HG02678 (cell line): ENCODE results near the gene REG3A.

Experiments
- ATAC-seq: cut with Tn5 transposase; IDR thresholded peaks from one replicate; pipeline ENCODE4 v1.9.1; 2021; ENCODE audit warnings: mild to moderate bottlenecking, moderate library complexity; ENCODE audit not compliant: unreplicated experiment

Gene REG3A

DNA sequence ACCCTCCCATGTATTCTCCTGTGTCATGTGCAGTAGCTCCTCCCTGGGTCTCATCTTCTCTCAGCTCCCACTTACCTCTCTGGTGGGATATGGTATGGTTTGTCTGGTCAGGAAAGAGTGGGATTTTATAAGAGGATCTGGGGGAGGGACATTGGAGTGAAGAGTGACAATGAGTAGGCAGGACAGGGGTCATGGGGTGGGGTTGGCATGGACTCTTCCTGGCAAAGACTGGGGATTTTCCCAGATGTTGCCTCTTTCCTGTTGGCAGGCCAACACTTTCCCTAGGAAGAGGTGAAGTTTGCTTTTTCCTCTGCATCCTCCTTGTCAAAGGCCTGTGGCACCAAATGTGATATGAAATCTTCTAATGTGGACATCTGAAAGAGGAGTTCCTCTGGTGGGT, at the start of gene REG3A:
REG3A (minus strand) TSS at position 101 of the 400 bp plus-strand sequence. CDS start 348 bp downstream, outside the sequence.
- ATAC-seq = no peak

DNA sequence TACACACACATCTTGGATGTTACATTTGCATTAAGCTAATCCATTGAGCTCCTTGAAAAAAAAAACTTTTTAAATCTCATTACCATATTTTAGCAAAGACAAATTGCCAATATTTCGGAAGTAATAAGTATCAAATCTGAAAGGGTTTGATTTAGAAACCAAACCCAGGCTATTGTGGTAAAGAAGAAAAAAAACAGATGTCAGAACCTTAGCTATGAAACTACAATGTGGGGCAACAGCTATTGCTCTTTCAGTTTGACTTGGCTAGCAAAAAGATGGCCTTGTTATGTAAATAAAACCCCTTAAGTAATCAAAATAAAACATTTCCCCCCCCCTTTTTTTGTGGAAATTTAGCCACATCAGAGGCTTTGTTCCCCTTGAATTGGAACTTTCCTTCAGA, 41.2 kb upstream of the REG3A start:
- no peak for ATAC-seq

DNA sequence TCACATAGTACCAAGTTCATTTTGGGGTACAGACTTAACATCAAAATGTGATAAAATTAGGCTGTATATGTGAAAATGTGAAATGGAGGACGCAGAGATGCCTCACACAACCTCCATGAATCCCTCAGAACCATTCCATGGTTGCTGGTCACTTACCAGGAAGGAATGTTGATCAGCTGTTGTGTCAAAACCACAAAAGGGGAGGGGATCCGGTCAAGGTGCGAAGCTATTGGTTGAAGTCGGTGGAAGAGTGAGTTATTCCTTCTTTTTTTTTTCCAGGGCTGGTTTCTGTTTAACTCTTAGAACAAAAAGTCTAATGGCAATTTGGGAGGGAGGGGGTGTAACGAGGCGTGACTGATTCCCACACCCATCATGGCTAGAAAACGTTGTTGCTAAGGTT, 32.3 kb upstream of the REG3A start:
- ATAC-seq = no peak

DNA sequence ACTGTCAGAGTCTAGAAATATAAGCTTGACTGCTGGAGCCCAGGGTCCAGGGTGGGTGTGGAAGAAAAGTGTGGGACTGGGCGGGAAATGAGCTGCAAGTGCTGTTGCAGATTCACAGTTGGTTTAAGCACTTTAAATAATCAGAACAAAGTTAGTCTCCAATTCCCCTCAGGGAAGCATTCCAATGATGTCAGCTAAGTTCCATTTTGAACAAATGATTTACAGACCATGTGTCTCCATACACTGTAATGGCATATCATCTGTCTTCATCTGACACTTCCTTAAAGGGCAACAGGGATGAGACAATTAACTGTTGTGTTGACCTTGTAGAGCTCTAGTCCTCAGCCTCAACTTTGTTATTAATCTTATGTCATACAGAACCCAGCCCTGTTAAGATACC, 31.5 kb upstream of the REG3A start:
- no peak for ATAC-seq

DNA sequence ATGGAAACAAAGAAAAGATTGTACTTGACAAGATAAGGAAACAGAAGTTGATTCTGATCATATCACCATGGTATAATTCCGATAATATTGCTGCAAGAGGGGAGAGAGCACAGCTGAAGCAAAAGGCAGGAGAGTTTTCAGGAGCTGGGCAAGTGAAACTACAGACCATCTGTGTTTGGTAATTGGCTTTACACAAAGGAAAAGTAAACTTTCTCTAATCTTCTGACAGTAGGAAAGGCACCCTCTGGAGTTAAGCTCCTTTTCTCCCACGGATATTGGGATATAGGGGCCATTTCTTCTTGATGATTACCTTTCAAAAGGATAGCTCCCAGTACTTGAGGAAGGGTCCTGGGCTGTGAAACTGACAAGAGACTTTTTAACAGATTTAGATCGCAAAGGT, 29.9 kb upstream of the REG3A start:
- no peak for ATAC-seq

- no peak for ATAC-seq
Measured at GRCh38 chr2:79181617-79182016, 22.1 kb upstream of the REG3A start.

DNA sequence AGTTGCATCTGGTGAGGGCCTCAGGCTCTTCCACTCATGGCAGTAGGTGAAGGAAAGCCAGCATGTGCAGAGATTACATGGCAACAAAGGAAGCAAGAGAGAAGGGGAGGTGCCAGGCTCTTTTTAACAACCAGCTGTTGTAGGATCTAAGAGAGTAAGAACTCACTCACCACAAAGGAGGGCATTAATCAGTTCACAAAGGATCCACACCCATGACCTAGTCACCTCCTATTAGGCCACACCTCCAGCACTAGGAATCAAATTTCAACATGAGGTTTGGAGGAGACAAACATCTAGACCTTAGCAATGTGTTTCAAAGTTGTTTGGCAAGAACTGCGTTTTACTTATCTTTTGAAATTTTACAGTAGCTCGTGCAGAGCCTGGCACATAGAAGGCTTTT, 20.5 kb upstream of the REG3A start:
- no peak for ATAC-seq

DNA sequence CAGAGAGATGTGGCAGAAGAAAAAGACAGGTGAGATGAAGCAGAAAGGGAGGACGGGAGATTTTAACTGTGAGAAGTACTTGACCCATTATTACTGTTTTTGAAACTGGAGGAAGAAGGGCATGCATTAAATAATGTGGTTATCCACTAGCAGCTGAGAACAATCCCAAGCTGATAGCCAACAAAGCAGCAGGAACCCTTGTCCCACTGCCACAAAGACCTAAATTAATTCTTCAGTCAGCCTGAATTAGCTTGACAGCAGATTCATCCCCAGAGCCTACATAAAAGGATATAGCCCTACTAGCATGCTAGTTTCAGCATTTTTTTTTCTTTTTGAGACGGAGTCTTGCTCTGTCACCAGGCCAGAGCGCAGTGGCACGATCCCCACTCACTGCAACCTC, 19.5 kb upstream of the REG3A start:
- no peak for ATAC-seq

DNA sequence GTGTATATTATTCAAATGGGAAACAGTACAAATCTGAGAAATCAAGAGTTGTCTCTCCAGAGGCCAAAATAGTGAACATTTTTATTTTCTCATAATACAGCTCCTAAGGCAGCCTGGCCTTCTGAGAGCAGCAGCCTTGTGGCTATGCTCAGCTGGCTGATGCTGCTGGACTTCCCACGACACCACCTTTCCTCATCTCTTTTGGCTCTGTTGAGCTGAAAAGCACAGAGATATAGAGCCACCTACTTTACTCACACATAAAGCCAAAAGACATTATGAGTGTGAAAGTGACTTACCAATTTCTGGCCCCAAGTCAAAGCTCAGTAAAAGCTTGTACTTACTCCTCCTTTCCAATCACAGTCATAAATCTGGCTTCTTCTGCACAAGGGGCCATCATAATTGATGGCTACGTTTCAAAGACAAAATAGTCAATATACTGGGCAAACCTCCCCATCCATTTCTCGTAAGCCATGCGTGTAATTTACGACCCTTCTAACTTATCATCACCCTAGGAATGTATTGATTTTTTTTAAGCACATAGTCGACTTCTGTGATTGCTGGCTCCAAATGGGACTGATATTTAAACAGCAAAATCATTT, 18.6 kb upstream of the REG3A start:
- ATAC-seq = no peak

- no peak for ATAC-seq
Measured at GRCh38 chr2:79171348-79171958, 11.9 kb upstream of the REG3A start.

DNA sequence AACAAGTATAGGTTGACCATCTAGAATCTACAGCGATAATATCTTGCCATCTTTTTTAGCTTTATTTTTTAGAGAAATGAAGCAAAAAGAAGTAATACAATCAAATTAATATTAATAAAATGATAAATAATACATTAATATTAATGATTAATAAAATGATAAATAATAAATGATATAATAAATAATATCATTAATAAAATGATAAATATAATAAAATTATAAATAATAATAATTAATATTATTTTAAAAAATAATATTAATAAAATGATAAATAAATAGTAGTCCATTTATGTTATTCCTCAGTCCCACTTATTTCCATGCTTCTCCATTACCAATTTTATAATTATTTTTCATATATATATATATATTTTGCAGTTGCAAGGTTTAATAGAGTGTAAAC, 3.2 kb upstream of the REG3A start:
- no peak for ATAC-seq

DNA sequence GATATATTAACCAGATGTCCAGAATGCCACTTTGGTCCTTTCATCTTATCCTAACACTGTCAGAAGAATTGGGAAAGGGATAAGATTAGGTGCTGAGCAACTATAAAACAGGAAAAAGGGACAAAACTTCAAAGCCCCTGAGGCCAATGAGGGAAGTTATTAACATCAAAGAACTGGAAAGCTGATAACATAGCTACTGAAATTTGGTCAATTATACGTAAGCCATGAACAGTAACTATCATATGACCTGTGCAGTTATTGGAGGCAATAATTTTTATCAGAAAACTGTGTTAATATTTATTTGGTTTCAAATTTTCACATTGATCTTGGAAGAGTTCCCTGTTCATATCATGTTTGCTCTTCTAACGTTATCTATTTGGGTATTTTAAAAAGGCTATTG, 2.6 kb upstream of the REG3A start:
- no peak for ATAC-seq

DNA sequence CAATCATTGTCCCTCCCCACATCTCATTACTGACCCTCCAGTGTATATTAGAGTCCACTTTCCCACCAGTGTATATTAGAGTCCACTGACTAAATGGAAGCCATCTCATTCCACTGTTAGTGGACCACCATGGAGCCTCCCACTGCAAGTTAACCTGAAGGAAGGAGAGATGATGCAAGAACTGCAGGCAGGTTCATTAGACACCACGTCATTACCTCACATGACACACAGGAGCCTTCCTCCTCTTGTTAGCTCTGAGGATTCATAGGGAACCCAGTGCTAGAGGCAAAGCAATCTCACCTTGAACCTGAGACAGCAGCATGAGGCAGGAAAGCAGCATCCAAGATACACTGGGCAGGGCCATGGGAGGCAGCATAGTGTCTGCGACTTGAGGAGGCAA, 523 bp downstream of the REG3A start:
- no peak for ATAC-seq

GRCh38 chr2:79155826-79156476, 3.6 kb downstream of the REG3A start:
- ATAC-seq = no peak

GRCh38 chr2:79139423-79139822, 20.1 kb downstream of the REG3A start:
- no peak for ATAC-seq

GRCh38 chr2:79138385-79138784, 21.2 kb downstream of the REG3A start:
- ATAC-seq = no peak

DNA sequence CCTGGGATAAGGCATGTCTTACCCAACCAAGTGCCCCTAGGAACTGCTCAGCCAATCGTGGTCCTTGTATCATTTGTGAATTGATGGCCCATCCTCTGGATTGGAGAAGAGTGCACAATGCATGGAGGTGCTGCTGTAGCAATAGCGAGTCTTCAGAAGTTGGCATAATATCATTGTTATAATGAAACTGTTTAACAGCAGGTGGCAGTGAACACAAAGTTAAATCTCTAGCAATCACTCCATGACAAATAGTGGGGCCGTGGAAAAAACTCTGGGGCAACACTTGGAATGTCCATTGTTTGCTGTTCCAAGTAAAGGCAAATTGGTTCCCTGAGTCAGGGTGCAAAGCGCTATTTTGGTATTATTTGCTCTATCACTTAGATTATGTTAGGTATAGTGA, 27.9 kb downstream of the REG3A start:
- ATAC-seq = no peak

GRCh38 chr2:79129804-79130203, 29.7 kb downstream of the REG3A start:
- ATAC-seq = no peak

GRCh38 chr2:79129260-79129659, 30.3 kb downstream of the REG3A start:
- no peak for ATAC-seq

DNA sequence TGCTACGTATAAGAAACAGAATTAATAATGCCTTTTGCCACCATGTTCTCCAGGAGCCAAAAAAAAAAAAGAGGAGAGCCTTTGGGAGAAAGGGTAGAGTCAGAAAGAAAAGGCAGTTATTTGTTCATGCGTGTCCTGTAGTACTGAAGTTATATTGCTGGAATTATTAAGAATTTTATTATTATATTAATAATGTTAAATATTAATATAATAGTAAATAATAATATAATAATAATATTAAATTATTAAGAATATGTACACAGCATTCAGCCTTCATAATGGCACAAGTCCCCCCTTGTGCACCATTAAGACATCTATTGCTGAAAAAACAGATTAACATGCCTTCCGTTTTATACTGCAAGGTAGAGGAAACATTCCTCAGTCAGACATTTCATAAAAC, 31.1 kb downstream of the REG3A start:
- ATAC-seq = no peak

GRCh38 chr2:79125721-79125985, 33.9 kb downstream of the REG3A start:
- ATAC-seq = no peak

DNA sequence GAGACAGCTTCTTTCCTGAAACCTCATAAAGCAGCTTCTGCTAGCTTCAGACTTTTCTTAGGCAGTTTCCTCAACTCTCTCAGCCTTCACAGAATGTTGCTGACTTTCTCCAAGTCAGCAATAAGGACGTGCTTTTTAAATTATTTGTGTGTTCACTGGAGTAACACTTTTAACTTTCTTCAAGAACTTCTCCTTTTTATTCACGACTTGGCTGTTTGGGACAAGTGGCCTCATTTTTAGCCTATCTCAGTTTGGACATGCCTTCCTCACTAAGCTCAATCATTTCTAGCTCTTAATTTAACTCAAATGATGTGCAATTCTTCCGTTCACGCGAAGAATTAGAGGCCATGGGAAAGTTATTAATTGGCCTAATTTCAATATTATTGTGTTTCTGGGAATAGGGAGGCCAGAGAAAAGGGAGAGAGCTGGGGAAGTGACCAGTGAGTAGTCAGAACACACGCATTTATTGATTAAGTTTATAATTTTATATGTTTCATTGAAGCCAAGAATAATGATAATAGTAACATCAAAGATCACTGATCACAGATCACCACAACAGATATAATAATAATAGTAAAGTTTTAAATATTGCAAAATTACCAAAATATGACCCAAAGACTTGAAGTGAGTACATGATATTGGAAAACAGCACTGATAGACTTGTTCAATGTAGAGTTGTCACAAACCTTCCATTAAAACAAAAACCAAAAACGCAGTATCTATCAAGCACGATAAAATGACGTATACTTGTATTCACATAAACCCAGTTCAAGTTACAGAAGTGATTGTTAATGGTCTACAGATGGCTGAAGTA, 34.4 kb downstream of the REG3A start:
- no peak for ATAC-seq
